ENCODE results near the gene RTN1.

GRCh38 chr14:59823179-59823578 lies 47.4 kb downstream of the RTN1 start:
- TF ChIP-seq CTCF (conservative IDR thresholded peaks at IDR 0.05; ENCODE audit: low read length) (no peak), EZH2phosphoT487 (IDR thresholded peaks at IDR 0.05; ENCODE audit: borderline replicate concordance) (no peak)

Measured in Loucy (cell line).